ENCODE results near the gene AQP7. TPM values are rescaled to one million over a fixed set of nuclear protein-coding genes. Genes with fewer than 3 reads are reported as not detected.

AQP7 gene
- polyA plus RNA-seq, 1 donor from 2014 or later = not detected

- Histone ChIP-seq H3F3A (ENCODE audit: insufficient read depth, low read length, poor library complexity, severe bottlenecking) (no peaks in the 10 kb centered on the region), H3K4me3 (ENCODE audit: low read length) (no peak overlapping the region), H3K9ac (ENCODE audit: low read length) (no peak overlapping the region), H3K27ac (ENCODE audit: low read length) (no peak overlapping the region), H3K9me3 (ENCODE audit: low read length) (no peaks in the 10 kb centered on the region), H3K79me2 (replicated peaks; ENCODE audit: insufficient read depth, low read length) (no peaks in the 10 kb centered on the region), H3K27me3 (ENCODE audit: insufficient read depth, low read depth, low read length) (no peaks in the 10 kb centered on the region), H3K36me3 (ENCODE audit: insufficient read depth, low read length) (no peaks in the 10 kb centered on the region), H3K9me2 (ENCODE audit: insufficient read depth, low read length) (no peaks in the 10 kb centered on the region), H3K4me2 (ENCODE audit: low read length) (no peak overlapping the region), H4K20me1 (ENCODE audit: insufficient read depth) (no peaks in the 10 kb centered on the region), H2AFZ (ENCODE audit: low read depth, low read length) (no peak overlapping the region)
- TF ChIP-seq MXI1 (conservative IDR thresholded peaks at IDR 0.05; ENCODE audit: poor library complexity, severe bottlenecking) (no peak), EP300 (conservative IDR thresholded peaks at IDR 0.05; ENCODE audit: poor library complexity, severe bottlenecking) (no peak), POLR2AphosphoS5 (IDR thresholded peaks at IDR 0.05) (no peak), EZH2 (IDR thresholded peaks at IDR 0.05; ENCODE audit: borderline replicate concordance, insufficient read depth, low read length, poor library complexity, severe bottlenecking) (no peak), RAD21 (conservative IDR thresholded peaks at IDR 0.05) (no peak), REST (IDR thresholded peaks at IDR 0.05; ENCODE audit: borderline replicate concordance) (no peak), TAF1 (IDR thresholded peaks at IDR 0.05; ENCODE audit: low read depth) (no peak), CTCF (IDR thresholded peaks at IDR 0.05; ENCODE audit: poor library complexity, severe bottlenecking) (no peak), SMC3 (conservative IDR thresholded peaks at IDR 0.05; ENCODE audit: poor library complexity) (no peak)
Measured at GRCh38 chr9:33437898-33438297, 35.5 kb upstream of the AQP7 start.

- H3K9ac ChIP-seq (ENCODE audit: low read length) = no peak overlapping the region
- H3K9me3 ChIP-seq (ENCODE audit: low read length) = no peaks in the 10 kb centered on the region
Measured at GRCh38 chr9:33437205-33437604, 34.8 kb upstream of the AQP7 start.

More at GRCh38 chr9:33437205-33437604, 34.8 kb upstream of the AQP7 start:
- Histone ChIP-seq H3K9me2 (ENCODE audit: insufficient read depth, low read length) (no peaks in the 10 kb centered on the region), H4K20me1 (ENCODE audit: insufficient read depth) (no peaks in the 10 kb centered on the region), H2AFZ (ENCODE audit: low read depth, low read length) (no peak overlapping the region), H3K4me2 (ENCODE audit: low read length) (no peak overlapping the region), H3K27me3 (ENCODE audit: insufficient read depth, low read depth, low read length) (no peaks in the 10 kb centered on the region), H3K27ac (ENCODE audit: low read length) (no peak overlapping the region), H3K79me2 (replicated peaks; ENCODE audit: insufficient read depth, low read length) (no peaks in the 10 kb centered on the region), H3K36me3 (ENCODE audit: insufficient read depth, low read length) (no peaks in the 10 kb centered on the region), H3K4me3 (ENCODE audit: low read length) (no peak overlapping the region), H3F3A (ENCODE audit: insufficient read depth, low read length, poor library complexity, severe bottlenecking) (no peaks in the 10 kb centered on the region)
- no peak for TF ChIP-seq EZH2 (IDR thresholded peaks at IDR 0.05; ENCODE audit: borderline replicate concordance, insufficient read depth, low read length, poor library complexity, severe bottlenecking)
- TF ChIP-seq SMC3 (conservative IDR thresholded peaks at IDR 0.05; ENCODE audit: poor library complexity) = no peak
- no peak for TF ChIP-seq POLR2AphosphoS5 (IDR thresholded peaks at IDR 0.05)
- no peak for TF ChIP-seq CTCF (IDR thresholded peaks at IDR 0.05; ENCODE audit: poor library complexity, severe bottlenecking)

All from neural cell (in vitro differentiated cells).